ENCODE results near the gene CERS6.

- no peak for TF ChIP-seq CTCF (conservative IDR thresholded peaks at IDR 0.05 in 1 of 2, IDR thresholded peaks at IDR 0.05 in 1 of 2; ENCODE audit: extremely low read depth in 1 of 2, insufficient read depth in 1 of 2, low read depth in 1 of 2, low read length in 2 of 2)
- TF ChIP-seq EZH2 (IDR thresholded peaks at IDR 0.05; ENCODE audit: borderline replicate concordance, low read length), result no peak
Observed at GRCh38 chr2:168448980-168449379, 7.1 kb upstream of the CERS6 start.

Measured in mammary epithelial cell (primary cell).